HG02642 (cell line): ENCODE data around the gene CSPG4.

Source experiments
- ATAC-seq: cut with Tn5 transposase; IDR thresholded peaks from one replicate; pipeline ENCODE4 v1.9.1; 2021; ENCODE audit warnings: mild to moderate bottlenecking; ENCODE audit not compliant: unreplicated experiment, poor library complexity

Gene CSPG4

DNA sequence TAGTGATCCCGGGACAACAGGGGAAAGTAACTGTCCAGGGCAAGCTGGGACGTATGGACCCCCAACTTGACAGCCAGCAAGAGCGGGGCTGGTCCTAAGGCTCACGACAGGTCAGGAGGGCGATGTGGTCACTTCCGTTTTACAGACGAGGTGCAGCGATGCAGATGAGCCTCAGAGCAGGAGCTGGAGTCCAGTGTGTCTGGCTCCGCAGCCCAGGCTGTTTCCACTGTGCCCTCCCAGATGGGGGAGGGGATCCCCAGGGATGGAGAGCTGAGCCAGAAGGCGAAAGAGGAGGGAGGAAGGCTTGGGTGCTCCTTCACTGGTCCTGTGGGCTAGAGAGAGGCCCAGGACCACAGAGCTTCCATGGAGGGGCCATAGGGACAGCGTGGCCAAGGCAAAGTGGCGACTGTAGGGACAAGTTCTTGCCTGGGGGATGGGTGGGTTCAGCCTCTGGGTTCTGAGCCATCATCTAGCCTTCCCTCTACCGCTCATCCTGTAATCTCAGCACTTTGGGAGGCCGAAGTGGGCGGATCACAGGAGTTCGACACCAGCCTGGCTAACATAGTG lies 59.2 kb downstream of the CSPG4 start:
- no peak for ATAC-seq

DNA sequence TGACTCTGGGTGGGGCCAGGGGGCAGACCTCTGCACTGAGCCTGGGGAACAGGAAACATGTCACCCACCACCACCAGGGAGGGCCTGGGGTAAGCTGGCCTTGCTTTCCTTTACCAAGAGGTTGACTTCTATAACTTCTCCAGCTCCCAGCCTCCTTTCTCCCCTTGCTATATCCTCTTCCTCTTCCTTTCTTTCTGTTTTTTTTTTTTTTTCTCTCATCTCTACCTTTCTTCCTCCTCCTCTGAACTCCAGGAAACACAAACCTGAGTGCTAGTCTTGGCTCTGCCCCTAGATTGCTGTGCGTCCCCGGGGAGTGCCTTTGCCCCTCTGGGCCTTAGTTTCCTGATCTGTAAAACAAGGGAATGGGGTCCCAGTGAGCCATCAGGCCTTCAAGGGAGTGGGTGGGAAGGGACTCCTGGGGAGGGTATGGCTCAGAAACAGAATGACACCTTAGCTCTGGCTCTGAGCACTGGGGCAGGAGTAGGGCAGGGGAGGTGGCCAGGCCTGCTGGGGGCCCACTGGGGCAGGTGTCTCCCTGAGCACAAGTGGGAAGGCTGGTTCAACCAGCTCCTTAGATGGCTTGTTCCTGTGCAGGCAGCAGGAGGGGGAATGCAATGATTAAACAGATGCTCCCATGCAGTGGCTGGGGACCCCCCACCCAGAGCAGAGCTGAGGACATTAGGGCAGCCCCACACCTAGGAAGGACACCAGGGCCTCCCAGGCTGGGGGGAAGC lies 60.7 kb downstream of the CSPG4 start:
- ATAC-seq: no peak

DNA sequence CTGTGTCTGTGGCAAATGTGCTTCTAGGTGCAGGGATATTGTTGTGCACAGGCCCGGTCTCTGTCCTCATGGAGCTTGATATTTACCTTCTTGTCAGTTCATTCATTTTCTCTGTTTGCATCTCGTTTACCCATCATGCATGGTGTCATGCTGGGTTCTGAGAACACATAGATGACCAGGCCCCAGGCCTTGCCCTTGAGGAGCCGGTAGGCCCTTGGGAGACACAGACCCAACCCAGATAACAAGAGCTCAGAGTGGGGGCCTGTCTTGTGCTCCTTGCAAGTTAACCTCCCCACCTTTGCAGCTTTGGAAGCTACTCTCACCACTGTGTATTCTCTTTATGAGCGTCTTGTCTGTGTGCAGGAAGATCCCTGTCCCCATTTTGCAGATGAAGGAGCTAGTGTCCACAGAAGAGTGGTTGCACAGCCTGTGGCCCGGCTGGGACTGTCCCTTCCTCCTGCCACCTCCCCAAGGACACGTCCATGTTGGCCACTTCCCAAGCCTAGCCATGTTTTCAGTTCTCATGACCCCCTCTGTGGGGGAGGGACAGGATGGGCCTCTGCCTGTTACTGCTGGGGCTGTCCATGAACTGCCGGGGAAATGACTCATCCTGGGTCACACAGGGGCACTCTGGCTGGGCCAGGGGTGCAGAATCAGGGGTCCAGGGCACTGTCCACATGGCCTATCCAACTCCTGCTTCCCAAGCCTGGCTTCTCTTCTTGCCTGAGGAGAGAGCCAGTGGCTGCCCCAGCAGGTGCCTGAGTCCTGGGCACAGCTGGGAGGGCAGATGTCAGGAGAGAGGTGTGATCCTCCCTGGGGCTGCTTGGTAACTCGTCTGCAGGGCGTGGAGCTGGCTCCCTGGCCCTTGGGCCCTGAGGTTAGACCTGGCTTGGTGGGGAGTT lies 61.5 kb downstream of the CSPG4 start:
- ATAC-seq: no peak

DNA sequence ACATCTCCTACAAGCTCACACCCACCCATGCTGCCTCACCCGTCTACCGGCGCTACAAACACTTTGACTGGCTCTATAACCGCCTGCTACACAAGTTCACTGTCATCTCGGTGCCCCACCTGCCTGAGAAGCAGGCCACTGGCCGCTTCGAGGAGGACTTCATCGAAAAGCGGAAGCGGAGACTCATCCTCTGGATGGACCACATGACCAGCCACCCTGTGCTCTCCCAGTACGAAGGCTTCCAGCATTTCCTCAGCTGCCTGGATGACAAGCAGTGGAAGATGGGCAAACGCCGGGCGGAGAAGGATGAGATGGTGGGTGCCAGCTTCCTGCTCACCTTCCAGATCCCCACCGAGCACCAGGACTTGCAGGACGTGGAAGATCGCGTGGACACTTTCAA lies 62.8 kb downstream of the CSPG4 start:
- no peak for ATAC-seq

DNA sequence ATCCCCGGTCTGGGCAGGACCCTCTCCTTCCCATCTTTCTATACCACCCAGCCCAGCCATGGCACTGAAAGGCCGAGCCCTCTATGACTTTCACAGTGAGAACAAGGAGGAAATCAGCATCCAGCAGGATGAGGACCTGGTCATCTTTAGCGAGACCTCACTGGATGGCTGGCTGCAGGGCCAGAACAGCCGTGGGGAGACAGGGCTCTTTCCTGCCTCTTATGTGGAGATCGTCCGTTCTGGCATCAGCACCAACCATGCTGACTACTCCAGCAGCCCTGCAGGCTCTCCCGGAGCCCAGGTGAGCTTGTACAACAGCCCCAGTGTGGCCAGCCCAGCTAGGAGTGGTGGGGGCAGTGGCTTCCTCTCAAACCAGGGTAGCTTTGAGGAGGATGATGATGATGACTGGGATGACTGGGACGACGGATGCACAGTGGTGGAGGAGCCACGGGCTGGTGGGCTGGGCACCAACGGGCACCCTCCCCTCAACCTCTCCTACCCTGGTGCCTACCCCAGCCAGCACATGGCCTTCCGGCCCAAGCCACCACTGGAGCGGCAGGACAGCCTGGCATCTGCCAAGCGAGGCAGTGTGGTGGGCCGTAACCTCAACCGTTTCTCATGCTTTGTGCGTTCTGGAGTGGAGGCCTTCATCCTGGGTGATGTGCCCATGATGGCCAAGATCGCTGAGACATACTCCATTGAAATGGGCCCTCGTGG lies 63.4 kb downstream of the CSPG4 start:
- no peak for ATAC-seq

DNA sequence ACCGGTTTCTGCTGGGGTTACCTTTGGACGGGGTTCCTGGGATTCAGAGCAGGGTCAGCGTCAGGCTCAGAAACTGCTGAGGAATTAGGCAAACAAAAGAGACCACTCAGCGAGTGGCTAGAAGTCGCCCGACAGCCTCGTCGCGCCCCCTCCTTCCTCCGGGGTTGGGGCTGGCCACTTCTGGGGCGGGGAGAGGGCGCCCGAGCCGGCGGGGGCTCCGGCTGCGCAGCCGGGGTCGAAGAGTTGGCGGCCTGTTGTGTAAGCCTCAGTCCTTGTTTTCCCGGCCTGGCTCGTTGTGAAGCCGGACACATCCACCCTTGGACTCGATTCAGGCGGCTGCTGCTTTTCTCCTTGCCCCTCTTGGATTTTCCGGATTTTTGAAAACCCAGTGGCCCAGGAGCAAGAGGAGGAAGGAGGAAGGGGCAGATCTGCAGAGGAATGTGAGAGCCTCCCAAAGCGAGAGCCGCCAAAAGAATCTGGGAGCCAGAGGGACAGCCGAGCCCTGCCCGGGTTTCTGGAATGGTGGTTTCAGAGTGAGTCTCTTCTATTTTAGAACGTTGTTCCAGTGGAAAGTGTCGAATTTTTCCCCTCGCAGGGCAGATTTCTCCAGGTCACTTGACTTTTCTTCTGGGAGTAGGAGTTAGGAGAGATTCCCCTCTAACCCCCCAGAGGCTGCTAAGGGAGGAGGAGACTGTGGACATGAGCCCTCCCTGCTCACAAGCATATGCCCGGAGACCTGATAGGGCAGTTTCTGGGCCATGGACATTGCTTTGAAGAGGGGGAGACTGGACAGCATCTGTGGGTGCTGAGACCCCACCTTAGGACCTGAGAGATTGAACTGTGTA lies 64.3 kb downstream of the CSPG4 start:
- ATAC-seq: no peak

DNA sequence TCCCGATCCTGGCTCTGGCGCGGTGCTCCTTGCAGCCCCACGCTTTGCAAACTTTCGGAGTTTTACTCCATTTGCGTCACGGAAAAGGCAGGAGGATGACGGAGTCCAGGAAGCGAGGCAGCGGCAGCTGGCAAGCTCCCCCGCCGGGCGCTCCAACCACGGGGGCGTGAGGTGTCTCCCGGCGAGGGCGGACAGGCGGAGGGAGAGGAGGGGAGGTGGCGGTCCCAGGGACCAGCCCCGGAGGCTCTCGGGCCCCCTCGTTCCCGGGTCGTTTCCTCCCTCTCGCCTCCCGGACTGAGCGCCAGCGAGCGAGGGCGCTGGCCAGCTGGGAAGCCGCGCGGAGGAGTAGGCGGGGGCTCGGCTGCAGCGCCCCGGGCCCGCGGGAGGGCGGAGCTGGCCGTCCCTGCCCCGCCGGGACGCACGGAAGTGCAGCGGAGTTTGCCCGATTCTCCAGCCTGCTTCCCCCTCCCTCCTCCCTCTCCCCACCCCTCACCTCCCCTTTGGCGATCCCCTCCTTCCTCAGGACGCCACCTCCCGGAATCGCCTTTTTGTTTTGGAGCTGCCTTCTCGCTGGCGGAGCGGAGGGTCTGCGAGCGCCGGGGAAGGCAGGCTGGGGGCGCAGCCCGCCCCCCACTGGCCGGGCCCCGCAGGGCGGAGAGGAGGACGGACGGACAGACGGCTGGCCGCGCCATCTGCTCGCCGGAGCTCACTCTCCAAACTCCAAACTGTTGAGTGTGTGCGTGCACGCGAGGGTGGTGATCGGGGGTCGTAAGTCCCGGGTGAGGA lies 65.1 kb downstream of the CSPG4 start, which contains the start of gene SNX33:
SNX33 (plus strand) TSS at position 543 of the 786 bp plus-strand sequence. CDS start 1,191 bp downstream, outside the sequence.
- ATAC-seq: peak; percentile 43

DNA sequence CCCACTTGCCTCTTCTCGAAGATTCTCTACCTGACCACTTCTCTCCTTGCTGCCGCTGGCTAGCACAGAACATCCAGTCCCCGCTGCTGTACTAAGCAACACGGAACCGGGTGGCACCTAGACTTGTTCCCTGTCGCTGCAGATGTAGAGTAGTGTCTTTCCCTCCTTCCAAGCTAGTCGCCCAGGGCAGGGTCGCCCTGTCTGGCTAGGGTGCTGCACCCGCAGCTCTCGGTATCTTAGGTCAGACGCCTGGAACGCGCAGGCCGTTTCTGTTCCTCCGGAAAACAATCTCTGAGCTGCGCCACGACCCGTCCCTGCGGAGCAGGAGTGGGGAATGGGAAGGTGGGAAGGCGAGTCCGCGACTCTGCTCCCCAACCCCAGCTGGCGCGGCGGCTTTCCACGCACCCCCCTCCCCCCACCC lies 65.7 kb downstream of the CSPG4 start:
- no peak for ATAC-seq

- ATAC-seq: no peak
Measured at GRCh38 chr15:75646112-75646943, 66.3 kb downstream of the CSPG4 start.

GRCh38 chr15:75644376-75644775 lies 68.3 kb downstream of the CSPG4 start:
- ATAC-seq: no peak

DNA sequence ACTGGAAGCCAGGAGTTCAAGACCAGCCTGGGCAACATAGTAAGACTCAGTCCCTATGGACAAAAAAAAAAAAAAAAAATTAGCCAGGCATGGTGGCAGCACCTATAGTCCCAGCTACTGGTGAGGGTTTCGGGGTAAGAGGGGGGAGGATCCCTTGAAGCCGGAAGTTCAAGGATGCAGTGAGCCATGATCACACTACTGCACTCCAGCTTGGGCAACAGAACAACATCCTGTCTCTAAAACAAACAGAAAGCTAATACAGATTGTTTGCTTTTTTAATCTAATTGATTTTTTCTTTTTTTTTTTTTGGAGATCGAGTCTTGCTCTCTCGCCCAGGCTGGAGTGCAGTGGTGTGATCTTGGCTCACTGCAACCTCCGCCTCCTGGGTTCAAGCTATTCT lies 71.0 kb downstream of the CSPG4 start:
- no peak for ATAC-seq

- no peak for ATAC-seq
Measured at GRCh38 chr15:75641179-75641503, 71.5 kb downstream of the CSPG4 start.

GRCh38 chr15:75640483-75641178 lies 72.0 kb downstream of the CSPG4 start:
- ATAC-seq: peak; percentile 34

DNA sequence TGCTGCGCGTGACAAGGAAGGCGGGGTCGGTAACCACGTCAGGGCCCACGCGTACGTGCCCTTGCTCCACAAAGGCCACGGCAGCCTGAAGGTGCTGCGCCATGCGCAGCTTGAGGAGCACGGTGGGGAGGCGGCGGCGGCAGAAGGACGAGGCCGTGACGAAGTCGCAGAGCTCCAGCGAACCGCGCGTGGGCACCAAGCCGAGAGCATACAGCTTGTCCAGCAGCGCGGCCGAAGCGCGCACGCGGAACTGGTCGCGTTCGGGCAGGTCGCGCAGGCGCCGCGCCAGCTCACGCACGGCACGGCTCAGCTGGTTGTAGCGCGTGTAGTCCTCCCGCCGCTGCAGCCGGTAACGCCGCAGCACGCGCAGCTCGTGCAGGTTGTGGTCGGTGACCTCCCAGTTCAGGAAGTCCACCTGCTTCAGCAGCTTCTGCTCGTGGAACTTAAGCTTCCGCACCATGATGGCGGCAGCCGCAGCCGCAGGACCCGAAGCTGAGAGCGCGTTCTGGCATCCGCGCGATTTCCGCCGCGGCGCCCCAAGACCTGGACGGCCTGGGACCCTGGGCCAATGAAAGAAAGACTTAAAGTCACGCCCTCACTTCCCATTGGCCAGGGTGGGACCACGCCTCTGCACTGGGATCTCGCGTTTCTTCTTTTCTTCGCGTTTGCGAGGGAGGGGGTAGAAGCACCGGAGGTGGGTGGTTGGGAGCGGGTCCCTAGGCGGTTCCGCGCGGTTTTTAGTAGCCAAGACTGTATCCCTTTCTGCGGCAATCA lies 72.8 kb downstream of the CSPG4 start, which contains the start of gene IMP3:
IMP3 (minus strand) TSS at position 516 of the 774 bp plus-strand sequence; CDS start at position 460, 56 bp downstream.
- peak; percentile 93 for ATAC-seq

DNA sequence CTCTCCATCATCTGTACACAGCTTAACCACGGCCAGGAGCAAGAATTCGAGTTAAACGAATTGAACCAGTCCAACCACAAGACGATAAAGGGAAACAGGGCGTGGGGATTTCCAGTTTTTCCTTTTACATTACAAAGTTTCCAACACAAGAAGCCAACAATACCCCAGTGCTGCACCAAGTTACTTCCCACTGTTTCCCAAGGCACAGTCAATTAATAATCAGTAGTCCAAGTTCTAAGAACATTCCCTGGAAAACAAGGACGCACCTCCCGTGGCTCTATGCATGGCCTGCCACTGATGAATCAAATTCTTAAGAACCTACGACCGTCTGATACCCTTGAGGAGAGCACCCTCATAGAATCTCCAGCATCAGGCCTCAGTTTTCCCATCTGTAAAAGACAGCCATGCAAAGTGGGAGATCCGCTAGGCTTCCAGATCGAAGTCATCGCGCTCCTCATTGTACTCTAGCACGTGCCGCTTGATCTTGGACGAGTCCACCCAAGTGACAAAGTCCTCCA lies 73.4 kb downstream of the CSPG4 start:
- ATAC-seq: no peak

DNA sequence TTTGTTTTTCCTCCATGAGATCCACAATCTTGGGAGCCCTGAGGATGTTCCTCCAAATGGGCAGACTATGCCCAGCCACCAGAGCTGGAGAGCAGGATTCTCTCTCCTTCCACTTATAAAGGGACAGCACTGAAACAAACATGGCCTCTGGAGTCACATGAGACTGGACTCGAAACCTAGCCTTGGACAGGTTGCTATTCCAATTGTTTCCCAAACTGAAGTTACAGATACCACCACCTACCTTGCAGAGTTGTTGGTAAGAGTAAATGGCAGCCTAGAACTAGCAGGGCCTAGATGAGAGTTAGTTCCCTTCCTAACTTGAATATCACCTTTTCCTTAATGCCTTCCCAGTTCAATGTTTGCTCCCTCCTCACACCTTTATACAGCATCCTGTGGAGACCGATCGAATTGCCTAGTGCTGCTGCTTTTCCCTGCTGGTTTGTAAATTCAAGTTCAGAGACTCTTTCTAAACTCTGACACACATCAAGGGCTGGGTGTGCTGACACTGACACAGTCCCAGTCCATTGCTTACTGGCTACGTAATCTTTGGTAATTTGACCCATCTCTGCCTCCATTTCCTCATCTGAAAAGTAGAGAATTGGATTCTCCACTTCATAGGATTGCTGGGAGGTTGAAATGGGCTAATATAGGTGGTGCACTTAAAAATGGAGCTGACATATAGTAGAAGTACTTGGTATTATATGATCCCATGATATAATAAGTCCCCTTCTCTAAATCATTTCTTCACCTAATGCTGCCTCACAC lies 75.2 kb downstream of the CSPG4 start:
- ATAC-seq: no peak
